ENCODE data around the gene FAM168A. TPM values are rescaled to one million over a fixed set of nuclear protein-coding genes. Genes with fewer than 3 reads are reported as not detected.

Gene FAM168A
- total RNA-seq, 1 donor from 2014 or later, result 14.2 TPM

DNA sequence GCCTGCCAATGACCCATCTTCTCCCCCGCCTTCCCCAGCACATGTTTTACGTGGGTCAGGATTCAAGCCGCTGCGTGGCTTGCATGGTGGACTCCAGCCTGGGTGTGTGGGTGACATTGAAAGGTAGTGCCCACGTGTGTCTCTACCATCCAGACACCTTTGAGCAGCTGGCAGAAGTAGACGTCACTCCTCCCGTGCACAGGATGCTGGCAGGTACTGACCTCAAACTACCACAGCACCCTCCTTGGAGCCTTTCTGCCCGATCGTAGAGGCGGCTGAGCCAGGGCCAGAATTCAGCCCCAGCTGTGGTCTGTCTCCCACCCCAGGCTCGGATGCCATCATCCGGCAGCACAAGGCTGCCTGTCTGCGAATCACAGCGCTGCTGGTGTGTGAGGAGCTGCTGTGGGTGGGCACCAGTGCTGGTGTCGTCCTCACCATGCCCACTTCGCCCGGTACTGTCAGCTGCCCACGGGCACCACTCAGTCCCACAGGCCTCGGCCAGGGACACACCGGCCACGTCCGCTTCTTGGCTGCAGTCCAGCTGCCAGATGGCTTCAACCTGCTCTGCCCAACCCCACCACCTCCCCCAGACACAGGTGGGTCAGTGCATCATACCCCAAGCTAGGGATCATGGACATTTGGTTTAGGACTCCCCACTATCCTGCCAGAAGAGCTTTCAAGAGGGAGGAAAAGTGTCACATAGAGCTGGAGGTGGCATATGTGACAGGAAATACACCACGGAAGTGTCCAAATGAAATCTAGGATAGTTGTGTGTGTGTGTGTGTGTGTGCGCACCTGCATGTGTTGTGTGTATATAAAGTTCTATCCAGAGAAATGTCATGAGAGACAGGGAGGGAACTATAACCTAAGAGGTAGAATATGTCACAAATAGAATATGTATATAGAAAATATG, 232.3 kb downstream of the FAM168A start:
- DNase-seq (ENCODE audit: low read depth), result no peak
- TF ChIP-seq, protein P1, sequence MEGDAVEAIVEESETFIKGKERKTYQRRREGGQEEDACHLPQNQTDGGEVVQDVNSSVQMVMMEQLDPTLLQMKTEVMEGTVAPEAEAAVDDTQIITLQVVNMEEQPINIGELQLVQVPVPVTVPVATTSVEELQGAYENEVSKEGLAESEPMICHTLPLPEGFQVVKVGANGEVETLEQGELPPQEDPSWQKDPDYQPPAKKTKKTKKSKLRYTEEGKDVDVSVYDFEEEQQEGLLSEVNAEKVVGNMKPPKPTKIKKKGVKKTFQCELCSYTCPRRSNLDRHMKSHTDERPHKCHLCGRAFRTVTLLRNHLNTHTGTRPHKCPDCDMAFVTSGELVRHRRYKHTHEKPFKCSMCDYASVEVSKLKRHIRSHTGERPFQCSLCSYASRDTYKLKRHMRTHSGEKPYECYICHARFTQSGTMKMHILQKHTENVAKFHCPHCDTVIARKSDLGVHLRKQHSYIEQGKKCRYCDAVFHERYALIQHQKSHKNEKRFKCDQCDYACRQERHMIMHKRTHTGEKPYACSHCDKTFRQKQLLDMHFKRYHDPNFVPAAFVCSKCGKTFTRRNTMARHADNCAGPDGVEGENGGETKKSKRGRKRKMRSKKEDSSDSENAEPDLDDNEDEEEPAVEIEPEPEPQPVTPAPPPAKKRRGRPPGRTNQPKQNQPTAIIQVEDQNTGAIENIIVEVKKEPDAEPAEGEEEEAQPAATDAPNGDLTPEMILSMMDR (IDR thresholded peaks at IDR 0.05; ENCODE audit: insufficient read depth, low read length, poor library complexity, severe bottlenecking), result no peak
- no peak overlapping the region for H3K4me3 ChIP-seq (ENCODE audit: low read depth, low read length)
- no peaks in the 10 kb centered on the region for H3K27me3 ChIP-seq (ENCODE audit: control insufficient read depth, insufficient read depth, low read length)
- H3K36me3 ChIP-seq (ENCODE audit: control insufficient read depth, insufficient read depth, low read length), result peaks cover 8% of the 10 kb centered on the region

DNA sequence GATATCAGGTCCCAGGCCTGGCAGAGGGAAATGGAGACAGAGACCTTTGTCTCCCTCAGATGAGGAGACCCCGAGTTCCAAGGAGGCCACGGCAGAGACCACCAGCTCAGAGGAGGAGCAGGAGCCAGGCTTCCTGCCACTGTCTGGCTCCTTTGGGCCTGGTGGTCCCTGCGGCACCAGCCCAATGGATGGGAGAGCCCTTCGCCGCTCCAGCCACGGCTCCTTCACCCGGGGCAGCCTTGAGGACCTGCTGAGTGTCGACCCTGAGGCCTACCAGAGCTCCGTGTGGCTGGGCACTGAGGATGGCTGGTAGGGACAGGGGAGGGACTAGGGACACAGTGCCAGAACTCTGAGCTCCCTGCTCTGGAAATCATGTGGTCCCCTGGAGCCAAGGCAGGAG, 234.8 kb downstream of the FAM168A start:
- TF ChIP-seq, protein P1 (IDR thresholded peaks at IDR 0.05; ENCODE audit: insufficient read depth, low read length, poor library complexity, severe bottlenecking), result no peak
- Histone ChIP-seq H3K27me3 (ENCODE audit: control insufficient read depth, insufficient read depth, low read length) (no peaks in the 10 kb centered on the region), H3K36me3 (ENCODE audit: control insufficient read depth, insufficient read depth, low read length) (peaks cover 8% of the 10 kb centered on the region), H3K4me3 (ENCODE audit: low read depth, low read length) (no peak overlapping the region)
- no peak for DNase-seq (ENCODE audit: low read depth)

DNA sequence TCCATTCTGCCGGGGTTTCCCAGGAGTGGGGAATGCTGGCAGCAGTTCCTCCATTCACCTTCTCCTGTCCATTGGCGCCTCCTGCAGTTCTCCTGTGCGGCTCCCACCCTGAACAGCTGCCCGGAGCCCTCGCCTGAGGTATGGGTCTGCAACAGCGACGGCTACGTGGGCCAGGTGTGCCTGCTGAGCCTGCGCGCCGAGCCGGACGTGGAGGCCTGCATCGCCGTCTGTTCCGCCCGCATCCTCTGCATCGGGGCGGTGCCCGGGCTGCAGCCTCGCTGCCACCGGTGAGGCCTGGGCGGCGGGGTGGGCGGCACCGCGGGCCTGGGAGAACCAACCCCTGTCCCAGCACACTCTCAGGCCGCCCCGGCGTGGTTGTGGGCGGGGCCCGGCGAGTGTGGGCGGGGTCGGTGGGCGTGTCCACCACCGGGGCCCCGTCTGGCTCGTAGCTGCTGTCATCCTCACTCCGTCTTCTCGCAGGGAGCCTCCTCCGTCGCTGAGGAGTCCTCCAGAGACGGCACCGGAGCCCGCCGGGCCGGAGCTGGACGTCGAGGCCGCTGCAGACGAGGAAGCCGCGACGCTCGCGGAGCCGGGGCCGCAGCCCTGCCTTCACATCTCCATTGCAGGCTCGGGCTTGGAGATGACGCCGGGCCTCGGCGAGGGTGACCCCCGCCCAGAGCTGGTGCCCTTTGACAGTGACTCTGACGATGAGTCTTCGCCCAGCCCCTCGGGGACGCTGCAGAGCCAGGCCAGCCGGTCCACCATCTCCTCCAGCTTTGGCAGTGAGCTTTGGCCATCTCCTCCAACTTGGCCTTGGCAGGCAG, 235.7 kb downstream of the FAM168A start:
- H3K27me3 ChIP-seq (ENCODE audit: control insufficient read depth, insufficient read depth, low read length), result no peaks in the 10 kb centered on the region
- peaks cover 6% of the 10 kb centered on the region for H3K36me3 ChIP-seq (ENCODE audit: control insufficient read depth, insufficient read depth, low read length)
- no peak for DNase-seq (ENCODE audit: low read depth)
- no peak overlapping the region for H3K4me3 ChIP-seq (ENCODE audit: low read depth, low read length)
- TF ChIP-seq, protein P1 (IDR thresholded peaks at IDR 0.05; ENCODE audit: insufficient read depth, low read length, poor library complexity, severe bottlenecking), result no peak

DNA sequence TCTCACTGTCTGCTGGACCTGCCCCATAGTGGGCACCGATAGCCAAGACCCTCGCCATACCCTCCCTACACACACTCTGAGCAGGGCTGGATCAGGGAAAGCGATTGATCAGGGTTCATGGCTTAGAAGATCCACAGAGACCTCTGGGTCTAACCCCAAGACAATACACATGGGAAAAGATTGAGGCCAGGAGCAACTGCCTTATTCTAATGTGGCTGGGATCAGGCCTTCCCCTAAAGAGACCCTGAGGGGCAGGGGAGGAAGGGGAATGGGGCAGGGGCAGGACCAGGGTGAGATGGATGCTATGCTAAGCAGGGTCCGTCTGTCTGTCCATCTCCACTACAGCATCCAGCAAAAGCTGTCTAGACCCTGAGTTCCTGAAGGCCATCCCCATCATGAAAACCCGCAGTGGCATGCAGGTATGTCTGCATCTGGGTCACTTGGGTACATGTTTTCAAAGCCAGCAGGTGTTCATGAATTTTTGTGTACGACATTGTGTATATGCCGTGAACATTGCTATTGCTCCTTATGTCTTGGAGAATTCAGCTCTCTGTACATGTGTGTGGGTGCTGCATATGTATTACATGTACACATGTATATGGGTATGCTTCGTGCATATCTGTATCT, 237.1 kb downstream of the FAM168A start:
- TF ChIP-seq, protein P1 (IDR thresholded peaks at IDR 0.05; ENCODE audit: insufficient read depth, low read length, poor library complexity, severe bottlenecking), result no peak
- Histone ChIP-seq H3K36me3 (ENCODE audit: control insufficient read depth, insufficient read depth, low read length) (peaks cover 6% of the 10 kb centered on the region), H3K4me3 (ENCODE audit: low read depth, low read length) (no peak overlapping the region), H3K27me3 (ENCODE audit: control insufficient read depth, insufficient read depth, low read length) (no peaks in the 10 kb centered on the region)
- no peak for DNase-seq (ENCODE audit: low read depth)

DNA sequence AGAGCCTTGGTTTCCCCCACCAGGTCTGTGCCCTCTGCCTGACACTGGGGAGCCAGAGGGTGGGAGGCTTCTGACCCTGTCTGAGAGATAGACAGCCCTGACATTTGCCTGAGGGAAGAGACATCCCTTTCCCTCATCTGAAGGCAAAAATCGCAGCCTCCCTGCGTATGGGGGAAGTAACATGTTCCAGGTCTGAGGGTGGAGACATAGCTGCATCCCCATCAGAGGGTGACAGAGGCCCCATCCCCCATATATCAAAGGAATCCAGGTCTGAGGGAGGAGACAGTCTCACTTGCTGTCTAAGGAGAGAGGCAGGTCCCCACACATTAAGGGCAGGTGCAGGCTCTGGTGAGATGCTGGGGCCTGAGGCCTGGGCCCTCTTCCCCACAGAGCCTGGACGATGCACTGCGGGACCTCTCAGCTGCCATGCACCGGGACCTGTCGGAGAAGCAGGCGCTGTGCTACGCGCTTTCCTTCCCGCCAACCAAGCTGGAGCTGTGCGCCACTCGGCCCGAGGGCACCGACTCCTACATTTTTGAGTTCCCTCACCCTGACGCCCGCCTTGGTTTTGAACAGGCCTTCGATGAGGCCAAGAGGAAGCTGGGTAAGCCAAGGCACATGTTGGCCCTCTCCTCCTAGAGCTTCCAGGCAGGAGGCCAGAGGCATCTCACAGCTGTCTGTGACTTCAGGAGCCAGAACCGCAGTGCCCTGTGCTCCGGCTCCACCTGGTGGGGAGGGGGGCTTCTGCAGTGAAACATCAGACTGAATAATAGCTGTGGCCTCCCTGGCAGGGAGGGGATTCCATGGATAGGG, 237.8 kb downstream of the FAM168A start:
- Histone ChIP-seq H3K36me3 (ENCODE audit: control insufficient read depth, insufficient read depth, low read length) (peaks cover 2% of the 10 kb centered on the region), H3K4me3 (ENCODE audit: low read depth, low read length) (no peak overlapping the region), H3K27me3 (ENCODE audit: control insufficient read depth, insufficient read depth, low read length) (no peaks in the 10 kb centered on the region)
- TF ChIP-seq, protein P1 (IDR thresholded peaks at IDR 0.05; ENCODE audit: insufficient read depth, low read length, poor library complexity, severe bottlenecking), result peak; percentile 64
- DNase-seq (ENCODE audit: low read depth), result no peak
